Neural progenitor cell (in vitro differentiated cells): ENCODE results near the gene FBN2.

ENCODE experiments used
- EZH2 ChIP-seq: fragments of 200-600 bp; sonication (generic); IDR thresholded peaks from 2 replicates; pipeline ENCODE4 v1.6.1; 2017; ENCODE audit warnings: antibody characterized with exemption, mild to moderate bottlenecking, moderate library complexity
- TF ChIP-seq, protein P1 (sequence below): fragments of 200-600 bp; sonication (generic); IDR thresholded peaks from 2 replicates; pipeline ENCODE4 v1.5.1; 2017; ENCODE audit warnings: antibody characterized with exemption, mild to moderate bottlenecking

DNA sequence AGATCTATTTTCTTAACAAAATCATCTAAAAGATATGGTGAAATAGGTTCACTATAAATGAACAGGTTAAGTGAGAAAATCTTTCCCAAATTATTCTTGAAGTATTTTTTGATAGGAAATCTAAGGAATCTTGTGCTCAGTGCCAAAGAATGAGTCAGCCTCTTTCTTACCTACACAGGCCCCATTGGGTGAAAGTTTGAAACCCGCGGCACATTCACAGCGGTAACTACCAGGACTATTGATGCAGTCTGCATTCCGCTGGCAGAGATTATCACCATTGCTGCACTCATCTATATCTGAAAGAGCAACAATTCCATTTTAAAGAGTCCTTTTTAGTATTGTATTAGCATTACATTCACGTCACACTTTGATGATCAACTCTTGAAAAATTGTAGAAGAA is 232.7 kb downstream of the FBN2 start:
- TF ChIP-seq, protein P1, sequence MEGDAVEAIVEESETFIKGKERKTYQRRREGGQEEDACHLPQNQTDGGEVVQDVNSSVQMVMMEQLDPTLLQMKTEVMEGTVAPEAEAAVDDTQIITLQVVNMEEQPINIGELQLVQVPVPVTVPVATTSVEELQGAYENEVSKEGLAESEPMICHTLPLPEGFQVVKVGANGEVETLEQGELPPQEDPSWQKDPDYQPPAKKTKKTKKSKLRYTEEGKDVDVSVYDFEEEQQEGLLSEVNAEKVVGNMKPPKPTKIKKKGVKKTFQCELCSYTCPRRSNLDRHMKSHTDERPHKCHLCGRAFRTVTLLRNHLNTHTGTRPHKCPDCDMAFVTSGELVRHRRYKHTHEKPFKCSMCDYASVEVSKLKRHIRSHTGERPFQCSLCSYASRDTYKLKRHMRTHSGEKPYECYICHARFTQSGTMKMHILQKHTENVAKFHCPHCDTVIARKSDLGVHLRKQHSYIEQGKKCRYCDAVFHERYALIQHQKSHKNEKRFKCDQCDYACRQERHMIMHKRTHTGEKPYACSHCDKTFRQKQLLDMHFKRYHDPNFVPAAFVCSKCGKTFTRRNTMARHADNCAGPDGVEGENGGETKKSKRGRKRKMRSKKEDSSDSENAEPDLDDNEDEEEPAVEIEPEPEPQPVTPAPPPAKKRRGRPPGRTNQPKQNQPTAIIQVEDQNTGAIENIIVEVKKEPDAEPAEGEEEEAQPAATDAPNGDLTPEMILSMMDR = no peak
- TF ChIP-seq EZH2 = no peak
